Amniotic stem cell (primary cell): Measurements from ENCODE around the gene MTMR12.
"Not testable (repeated sequence)": the region's sequence is repeated elsewhere in the genome, so short reads cannot be mapped to it uniquely, and the experiment has no call there.

Experiments used
- DNase-seq: peaks from one replicate; lab custom pipeline; 2025; lab: John Stamatoyannopoulos, UW

Gene MTMR12

DNA sequence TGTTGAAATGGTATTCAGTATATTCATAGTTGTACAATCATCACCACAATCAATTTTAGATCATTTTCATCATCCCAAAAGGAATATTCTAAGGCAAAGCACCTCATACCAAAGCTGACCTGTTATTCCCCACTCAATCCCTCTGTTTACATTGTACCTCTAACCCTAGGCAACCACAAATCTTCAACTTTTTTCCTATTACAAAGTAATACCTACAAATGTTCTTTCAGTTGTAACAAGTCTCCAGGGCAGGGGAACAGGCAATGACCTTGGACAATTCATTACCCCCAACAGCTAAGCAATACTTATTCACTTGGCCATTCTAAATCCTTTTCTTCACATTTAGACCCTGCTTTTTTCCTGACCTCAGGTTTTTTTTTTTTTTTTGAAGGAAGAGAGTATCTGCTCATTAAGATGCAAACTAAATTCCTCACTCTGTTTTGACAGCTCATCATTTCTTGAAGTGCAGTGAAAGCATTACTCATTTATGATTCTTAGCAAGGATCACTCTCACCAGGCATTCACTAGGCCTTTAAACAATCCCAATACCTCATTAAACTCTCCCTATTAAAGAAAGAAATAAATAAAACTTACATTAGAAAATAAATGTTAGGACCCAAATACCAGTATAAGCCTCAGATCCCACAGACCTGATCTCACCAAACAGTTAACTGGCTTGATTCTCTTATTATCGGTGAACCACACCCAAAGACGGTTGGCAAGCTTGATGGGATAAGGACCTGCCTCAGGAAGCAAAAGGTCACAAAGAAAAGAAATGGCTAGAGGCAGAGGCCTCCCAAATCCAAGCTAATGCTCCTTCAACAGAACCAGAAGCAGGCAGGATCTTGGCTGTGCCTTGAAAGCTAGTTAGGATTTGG lies 15.3 kb downstream of the MTMR12 start:
- DNase-seq: no peak

DNA sequence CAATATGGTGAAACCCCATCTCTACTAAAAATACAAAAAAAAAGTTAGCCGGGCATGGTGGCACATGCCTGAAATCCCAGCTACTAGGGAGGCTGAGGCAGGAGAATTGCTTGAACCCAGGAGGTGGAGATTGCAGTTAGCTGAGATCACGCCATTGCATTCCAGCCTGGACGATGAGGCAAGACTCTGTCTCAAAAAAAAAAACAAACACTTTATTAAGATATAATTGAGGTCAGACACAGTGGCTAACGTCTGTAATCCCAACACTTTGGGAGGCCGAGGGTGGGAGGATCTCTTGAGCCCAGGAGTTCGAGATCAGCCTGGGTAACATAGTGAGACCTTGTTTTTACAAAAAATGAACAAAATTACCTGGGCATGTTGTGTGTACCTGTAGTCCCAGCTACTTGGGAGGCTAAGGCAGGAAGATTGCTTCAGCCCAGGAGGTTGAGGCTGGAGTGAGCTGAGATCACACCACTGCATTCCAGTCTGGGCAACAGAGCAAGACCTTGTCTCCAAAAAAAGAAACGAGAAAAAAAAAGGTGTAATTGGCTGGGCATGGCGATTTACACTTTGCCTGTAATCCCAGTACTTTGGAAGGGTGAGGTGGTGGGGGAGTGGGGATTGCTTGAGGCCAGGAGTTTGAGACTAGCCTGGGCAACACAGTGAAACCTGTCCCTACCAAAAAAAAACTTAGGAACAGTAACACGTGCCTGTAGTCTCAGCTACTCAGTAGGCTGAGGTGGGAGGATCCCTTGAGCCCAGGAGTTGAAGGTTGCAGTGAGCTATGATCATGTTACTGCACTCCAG lies 16.6 kb downstream of the MTMR12 start:
- DNase-seq: not testable (repeated sequence)

DNA sequence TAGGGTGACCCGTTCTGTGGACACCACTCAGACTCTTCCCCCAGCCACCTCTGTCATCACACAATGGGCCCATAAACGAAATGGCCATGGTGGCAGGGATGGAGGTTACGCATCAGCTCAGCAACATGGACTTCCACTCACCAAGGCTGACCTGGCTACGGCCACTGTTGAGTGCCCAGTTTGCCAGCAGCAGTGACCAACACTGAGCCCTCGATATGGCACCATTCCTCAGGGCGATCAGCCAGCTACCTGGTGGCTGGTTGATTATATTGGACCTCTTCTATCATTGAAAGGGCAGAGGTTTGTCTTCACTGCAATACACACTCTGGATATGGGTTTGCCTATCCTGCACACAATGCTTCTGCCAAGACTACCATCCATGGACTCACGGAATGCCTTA lies 21.1 kb downstream of the MTMR12 start:
- no peak for DNase-seq

DNA sequence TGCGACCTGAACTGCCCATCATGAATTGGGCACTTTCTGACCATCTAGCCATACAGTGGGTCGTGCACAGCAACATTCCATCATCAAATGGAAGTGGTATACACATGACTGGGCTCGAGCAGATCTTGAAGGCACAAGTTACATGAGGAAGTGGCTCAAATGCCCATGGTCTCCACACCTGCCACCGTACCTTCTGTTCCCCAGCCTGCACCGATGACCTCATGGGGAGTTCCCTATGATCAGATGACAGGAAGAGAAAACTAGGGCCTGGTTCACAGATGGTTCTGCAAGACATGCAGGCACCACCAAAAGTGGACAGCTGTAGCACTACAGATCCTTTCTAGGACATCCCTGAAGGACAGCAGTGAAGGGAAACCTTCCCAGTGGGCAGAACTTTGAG lies 21.8 kb downstream of the MTMR12 start:
- DNase-seq: no peak

DNA sequence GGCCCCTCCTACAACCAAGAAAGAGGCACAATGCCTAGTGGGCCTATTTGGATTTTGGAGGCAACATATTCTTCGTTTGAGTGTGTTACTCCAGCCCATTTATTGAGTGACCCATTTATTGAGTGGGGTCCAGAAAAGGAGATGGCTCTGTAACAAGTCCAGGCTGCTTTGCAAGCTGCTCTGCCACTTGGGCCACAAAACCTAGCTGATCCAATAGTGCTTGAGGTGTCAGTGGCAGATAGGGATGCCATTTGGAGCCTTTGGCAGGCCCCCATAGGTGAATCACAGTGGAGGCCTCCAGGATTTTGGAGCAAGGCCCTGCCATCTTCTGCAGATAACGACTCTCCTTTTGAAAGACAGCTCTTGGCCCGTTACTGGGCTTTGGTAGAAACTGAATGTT lies 22.2 kb downstream of the MTMR12 start:
- DNase-seq: not testable (repeated sequence)

DNA sequence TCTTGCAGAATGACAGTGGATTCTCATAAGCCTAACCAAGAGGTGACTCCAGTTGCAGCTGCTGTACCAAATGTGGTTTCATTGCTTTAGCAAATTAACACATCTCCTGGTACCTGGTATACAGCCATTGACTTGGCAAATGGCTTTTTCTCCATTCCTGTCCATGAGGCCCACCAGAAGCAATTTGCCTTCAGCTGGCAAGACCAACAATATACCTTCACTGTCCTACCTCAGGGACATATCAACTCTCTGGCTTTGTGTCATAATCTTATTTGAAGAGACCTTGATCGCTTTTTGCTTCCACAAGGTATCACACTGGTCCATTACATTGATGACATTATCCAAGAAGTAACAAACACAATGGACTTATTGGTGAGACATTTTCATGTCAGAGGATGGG lies 22.8 kb downstream of the MTMR12 start:
- DNase-seq: not testable (repeated sequence)

DNA sequence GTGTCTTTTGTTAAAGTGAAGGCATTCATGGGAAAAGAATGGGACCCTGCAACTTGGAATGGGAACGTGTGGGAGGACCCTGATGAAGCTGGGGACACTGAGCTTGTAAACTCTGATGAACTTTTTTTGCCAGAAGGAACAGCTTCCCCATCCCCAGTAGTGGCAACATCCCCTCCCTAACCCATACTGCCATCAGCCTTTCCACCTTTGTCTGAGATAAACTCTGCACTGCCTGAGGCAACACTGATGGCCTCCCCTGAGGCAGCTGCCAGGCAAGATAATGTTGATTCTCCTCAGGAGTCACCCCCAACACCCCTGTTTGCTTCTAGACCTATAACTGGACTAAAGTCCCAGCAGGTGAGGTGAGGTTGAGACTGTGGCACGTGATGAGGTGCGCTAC lies 24.6 kb downstream of the MTMR12 start:
- not testable (repeated sequence) for DNase-seq

DNA sequence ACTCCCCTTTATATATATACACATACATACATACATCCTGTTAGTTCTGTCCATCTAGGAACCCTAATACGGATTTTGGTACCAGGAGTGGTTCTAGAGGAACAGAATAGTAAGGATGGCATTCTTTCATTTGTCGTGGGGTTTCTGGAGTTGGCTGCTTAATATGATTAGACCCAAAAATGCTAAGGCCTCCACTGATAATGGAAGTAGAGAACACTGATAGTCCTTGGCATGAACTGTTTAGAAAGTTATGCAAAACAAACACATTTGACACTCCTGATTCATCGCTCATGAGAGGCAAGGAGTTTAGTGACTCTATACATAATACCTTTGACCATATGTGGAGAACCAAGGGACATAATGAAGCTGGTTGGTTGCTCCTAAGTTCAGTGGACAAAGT lies 25.2 kb downstream of the MTMR12 start:
- not testable (repeated sequence) for DNase-seq

DNA sequence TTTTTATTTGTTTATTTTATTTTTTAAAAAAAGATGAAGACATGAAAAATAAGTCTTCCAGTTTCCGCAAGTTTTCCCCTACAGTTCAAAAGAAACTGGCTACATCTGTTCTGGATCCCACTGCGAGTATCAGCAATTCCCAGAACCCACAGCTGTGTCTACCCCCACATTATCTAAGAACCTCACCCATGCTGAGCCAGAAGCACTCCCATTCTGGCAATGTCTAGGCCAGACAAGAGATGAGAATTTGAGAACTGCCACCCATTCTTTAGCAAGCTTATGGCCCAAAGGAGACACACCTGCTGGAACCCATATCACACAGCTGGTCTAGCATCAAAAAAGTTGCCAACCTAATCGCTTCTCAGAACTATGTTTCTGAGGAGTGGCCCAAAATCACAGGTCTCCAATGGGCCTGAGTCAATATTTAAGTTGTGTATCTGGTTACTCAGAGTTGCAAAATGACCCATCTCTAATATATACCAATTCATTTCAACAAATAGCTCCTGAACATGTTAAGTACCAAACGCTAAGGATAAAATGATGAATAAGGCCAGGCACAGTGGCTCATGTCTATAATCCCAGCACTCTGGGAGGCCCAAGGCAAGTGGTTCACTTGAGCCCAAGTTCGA lies 27.1 kb downstream of the MTMR12 start:
- no peak for DNase-seq

DNA sequence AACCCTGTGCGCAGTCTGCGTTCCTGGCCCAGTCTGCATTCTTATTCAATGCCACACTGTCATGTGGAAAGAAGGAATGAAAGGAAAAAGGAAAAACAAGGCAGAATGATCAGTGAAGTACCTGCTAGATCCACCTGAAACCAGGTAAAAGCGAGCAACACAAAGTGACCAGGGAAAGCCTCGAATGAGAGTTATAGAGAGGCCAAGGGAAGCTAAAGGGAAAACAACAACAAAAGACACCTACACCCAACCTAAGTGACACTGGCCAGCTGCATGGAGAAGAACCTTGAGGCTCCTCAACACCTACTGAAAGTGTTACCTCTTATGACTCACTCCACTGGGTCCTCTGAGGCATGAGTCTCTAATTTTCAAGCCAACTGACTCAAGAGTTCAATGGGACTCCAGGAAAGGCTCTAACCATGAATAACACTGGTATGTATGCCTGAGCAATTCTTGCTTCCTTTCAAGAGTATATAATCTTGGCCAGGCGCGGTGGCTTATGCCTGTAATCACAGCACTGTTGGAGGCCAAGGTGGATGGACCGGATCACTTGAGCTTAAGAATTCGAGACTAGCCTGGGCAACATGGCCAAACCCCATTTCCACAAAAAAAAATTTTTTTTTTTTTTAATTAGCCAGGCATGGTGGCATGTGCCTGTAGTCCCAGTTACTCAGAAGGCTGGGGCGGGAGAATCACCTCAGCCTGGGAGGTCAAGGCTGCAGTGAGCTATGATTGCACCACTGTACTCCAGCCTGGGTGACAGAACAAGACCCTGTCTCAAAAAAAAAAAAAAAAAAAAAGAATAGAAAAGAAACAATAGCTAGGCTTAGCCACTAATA lies 29.0 kb downstream of the MTMR12 start:
- DNase-seq: no peak

DNA sequence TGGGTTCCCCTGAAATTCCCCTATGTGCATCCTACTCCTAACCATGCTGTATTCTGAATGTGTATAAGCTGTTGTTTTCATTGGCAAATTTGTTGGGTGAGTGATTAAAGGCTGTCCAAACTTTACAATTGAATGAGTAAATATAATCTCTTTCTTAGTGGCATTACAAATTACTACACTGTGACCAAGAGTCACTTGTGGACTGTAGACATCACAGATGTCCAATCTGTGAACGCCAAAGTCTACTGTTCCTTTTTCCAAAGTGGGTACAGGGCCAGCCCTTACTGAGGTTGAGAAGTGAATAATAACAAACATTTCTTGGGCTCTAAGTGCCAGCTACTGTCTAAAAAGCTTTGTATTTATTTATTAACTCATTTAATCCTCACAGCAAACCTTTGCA lies 29.7 kb downstream of the MTMR12 start:
- DNase-seq: no peak

DNA sequence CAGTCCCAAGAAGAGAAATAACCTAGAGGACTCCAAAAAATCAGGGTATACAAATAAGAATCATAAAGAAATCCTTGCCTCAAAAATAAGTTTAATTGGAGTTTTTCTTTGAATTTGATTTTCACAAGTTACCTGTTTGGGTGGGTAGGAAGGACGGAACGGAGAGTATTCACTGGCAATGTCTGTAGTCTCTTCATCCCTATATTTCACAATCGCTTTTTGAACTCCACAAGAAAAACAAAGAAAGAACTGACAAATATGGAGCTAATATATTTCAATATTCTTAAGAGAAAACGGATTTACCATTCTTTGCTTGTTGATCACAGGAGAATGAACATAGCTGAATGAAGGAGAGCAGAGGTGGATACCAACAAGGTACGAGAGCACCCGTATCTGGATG lies 30.1 kb downstream of the MTMR12 start:
- DNase-seq: no peak

DNA sequence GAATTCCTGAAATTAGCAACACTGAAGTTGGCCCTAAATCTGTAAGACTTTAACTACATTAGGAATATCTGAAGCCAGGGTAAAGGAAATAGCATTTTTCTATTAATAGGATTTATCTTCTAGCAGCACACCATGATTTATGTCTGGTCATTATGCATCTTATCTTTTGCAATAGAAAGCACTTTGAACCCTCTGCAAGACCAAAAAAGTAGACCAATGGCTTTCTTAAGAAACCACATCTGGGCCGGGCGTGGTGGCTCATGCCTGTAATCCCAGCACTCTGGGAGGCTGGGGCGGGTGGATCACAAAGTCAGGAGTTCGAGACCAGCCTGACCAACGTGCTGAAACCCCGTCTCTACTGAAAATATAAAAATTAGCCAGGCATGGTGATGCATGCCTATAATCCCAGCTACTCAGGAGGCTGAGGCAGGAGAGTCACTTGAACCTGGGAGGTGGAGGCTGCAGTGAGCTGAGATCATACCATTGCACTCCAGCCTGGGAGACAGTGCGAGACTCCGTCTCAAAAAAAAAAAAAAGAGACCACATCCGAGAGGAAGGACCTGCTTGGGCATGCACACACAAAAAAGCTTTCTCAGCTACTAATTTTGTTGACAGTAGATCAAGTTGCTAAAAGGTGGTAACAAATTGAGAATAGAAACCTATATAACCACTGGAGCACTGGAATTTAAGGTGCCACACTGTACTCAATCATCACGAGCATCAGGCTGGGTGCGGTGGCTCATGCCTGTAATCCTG lies 31.2 kb downstream of the MTMR12 start:
- DNase-seq: not testable (repeated sequence)

DNA sequence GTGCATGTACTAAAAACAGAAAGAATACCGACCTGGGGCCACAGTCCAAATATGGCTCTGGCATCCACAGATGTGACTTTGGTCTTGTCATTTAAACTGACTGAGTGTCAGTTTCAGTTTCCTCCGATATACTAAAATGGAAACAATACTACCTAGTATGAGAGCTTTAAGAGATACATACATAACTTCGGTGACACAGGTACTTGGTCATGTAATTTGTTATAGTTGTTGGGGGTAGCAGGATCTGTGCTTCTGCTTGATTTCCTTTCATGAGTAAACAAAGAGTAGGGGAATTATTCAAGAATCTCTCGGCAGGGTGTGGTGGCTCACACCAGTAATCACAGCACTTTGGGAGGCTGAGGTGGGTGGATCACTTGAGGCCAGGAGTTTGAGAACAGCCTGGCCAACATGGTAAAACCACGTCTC lies 32.1 kb downstream of the MTMR12 start:
- no peak for DNase-seq

DNA sequence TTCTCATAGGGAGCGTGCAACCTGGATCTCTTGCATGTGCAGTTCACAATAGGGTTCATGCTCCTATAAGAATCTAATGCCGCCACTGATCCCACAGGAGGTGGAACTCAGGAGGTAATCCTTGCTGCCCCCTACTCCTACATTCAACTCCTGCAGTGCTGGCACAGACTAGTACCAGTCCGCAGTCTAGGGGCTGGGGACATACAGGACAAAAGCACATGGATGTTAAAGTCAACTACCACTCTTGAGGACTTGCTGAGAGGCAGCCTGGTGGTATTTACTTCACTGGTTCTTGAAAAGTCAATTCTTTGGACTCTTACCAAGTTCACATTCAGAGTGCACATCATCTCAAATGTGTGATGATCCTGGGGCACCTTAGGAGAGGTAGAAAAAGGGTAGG lies 33.0 kb downstream of the MTMR12 start:
- DNase-seq: no peak

DNA sequence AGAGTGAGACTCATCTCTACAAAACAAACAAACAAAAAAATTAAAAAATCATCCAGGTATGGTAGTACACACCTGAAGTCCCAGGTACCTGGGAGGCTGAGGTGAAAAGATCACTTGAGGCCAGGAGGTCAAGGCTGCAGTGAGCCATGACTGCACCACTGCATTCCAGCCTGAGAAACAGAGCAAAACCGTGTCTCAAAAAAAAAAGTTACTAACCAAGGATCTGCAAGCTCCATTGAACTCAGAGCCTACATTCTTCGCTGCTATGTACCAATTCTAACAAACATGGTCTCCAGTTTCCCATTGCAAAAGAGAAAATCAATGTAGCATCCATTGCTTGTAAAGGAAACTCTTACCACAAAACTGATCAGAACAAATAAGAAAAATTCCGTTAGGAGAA lies 33.5 kb downstream of the MTMR12 start:
- DNase-seq: no peak

DNA sequence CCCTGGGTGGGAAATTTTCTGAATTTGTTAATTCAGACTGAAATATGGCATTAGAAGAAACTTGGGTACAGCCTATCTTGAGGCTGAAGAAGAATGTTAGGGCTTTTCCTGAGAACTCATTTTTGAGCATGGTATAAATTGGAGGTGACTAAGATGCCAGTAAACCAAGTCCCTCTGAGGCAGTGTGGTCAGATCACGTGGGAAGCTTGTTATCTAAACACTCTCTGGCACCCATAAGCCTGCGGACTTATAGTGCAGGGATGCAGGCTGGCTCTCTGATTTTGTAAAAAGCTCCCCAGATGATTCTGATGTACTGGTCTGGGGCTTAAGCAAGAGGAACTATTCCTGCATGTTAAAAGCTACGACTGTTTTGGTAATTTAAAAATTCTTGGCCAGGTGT lies 34.3 kb downstream of the MTMR12 start:
- no peak for DNase-seq

DNA sequence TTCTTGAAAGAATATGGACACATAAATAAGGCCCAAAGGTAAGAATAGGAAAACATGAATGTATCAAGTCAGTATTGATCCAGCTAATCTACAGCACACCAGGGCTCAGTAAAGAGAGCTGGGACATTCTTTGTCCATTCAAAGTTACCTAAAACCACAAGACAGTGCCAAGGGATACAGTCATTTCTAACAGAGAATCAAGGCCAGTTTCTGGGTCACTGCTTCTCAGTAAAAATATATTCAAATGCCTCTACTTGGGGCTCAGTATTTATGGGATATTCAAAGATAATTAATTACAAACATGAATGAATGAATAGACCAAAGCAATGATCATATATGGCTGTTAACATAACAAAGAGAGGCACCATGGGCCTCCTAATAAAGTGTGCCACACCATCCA lies 34.9 kb downstream of the MTMR12 start:
- no peak for DNase-seq

DNA sequence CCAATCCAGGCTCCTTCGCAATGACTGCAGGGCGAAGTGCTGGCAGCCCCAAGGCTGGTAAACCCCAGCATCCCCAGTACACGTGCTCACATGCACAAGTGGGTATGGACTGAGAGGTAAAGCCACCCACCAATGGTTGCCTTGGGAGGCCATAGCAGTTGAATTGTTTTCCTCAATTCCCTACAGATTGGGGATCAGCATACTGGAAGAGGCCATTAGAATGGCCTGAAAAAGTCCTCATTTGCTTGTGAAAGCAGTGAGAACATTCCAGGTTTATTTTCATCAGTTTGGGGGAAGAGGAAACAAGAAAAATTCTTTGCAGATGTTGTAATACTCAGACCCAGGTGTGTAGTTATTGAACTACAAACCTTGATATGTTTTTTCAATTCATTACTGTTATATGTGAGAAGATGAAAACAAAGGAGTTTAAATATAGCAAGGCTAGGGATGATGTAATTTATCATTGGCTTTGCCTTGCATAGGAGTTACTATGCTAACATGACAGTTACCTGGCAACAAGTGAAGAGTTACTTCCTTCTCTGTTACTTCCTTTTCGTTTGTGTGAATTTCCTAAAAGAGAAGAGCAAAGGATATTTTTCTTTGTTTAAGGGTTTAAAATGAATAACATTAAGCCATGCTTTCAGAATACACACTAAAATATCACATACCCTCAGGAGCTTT lies 36.4 kb downstream of the MTMR12 start:
- no peak for DNase-seq

DNA sequence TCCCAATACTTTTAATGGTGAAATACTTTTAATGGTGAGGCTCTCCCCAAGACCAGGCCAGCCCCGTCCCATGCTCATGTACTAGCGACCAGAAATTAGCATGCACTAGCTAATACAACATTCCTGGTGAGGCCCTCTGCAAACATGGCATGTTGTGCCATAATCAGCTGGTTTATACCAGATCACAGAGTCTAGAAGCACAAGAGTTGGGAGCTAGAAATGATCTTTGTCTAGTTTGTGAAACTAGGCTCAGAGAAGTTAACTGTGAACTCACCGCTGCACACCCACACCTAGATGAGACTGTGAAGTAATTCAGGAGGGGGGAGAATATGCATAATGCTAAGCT lies 37.4 kb downstream of the MTMR12 start:
- no peak for DNase-seq
